ENCODE measurements around the gene PLCL2.

Gene PLCL2

GRCh38 chr3:17040322-17040989 is 155.7 kb downstream of the PLCL2 start:
- DNase-seq (ENCODE audit: low read depth in 2 of 3, low spot score in 1 of 3), result no peak

- DNase-seq (ENCODE audit: low read depth in 2 of 3, low spot score in 1 of 3), result no peak
Measured at GRCh38 chr3:17040990-17041377, 156.2 kb downstream of the PLCL2 start.

- DNase-seq (ENCODE audit: low read depth in 2 of 3, low spot score in 1 of 3), result no peak
Measured at GRCh38 chr3:17044855-17045254, 160.1 kb downstream of the PLCL2 start.

- DNase-seq (ENCODE audit: low read depth in 2 of 3, low spot score in 1 of 3), result no peak
Measured at GRCh38 chr3:17045705-17046104, 160.9 kb downstream of the PLCL2 start.

- no peak for DNase-seq (ENCODE audit: low read depth in 2 of 3, low spot score in 1 of 3)
Measured at GRCh38 chr3:17046623-17047022, 161.9 kb downstream of the PLCL2 start.

GRCh38 chr3:17047162-17047561 is 162.4 kb downstream of the PLCL2 start:
- DNase-seq (ENCODE audit: low read depth in 2 of 3, low spot score in 1 of 3), result no peak

- DNase-seq (ENCODE audit: low read depth in 2 of 3, low spot score in 1 of 3), result no peak
Measured at GRCh38 chr3:17047894-17048293, 163.1 kb downstream of the PLCL2 start.

- DNase-seq (ENCODE audit: low read depth in 2 of 3, low spot score in 1 of 3), result no peak
Measured at GRCh38 chr3:17050071-17050470, 165.3 kb downstream of the PLCL2 start.

- no peak for DNase-seq (ENCODE audit: low read depth in 2 of 3, low spot score in 1 of 3)
Measured at GRCh38 chr3:17050506-17050905, 165.8 kb downstream of the PLCL2 start.

- no peak for DNase-seq (ENCODE audit: low read depth in 2 of 3, low spot score in 1 of 3)
Measured at GRCh38 chr3:17052363-17052762, 167.6 kb downstream of the PLCL2 start.

- no peak for DNase-seq (ENCODE audit: low read depth in 2 of 3, low spot score in 1 of 3)
Measured at GRCh38 chr3:17054301-17054981, 169.7 kb downstream of the PLCL2 start.

- DNase-seq (ENCODE audit: low read depth in 2 of 3, low spot score in 1 of 3), result no peak
Measured at GRCh38 chr3:17054982-17055343, 170.2 kb downstream of the PLCL2 start.

- DNase-seq (ENCODE audit: low read depth in 2 of 3, low spot score in 1 of 3), result no peak
Measured at GRCh38 chr3:17055374-17056276, 170.9 kb downstream of the PLCL2 start.

- DNase-seq (ENCODE audit: low read depth in 2 of 3, low spot score in 1 of 3), result no peak
Measured at GRCh38 chr3:17057321-17057720, 172.6 kb downstream of the PLCL2 start.

- DNase-seq (ENCODE audit: low read depth in 2 of 3, low spot score in 1 of 3), result no peak
Measured at GRCh38 chr3:17059989-17060550, 175.3 kb downstream of the PLCL2 start.

- no peak for DNase-seq (ENCODE audit: low read depth in 2 of 3, low spot score in 1 of 3)
Measured at GRCh38 chr3:17061005-17061404, 176.2 kb downstream of the PLCL2 start.

GRCh38 chr3:17062736-17063135 is 178.0 kb downstream of the PLCL2 start:
- DNase-seq (ENCODE audit: low read depth in 2 of 3, low spot score in 1 of 3), result no peak

GRCh38 chr3:17063596-17063995 is 178.8 kb downstream of the PLCL2 start:
- no peak for DNase-seq (ENCODE audit: low read depth in 2 of 3, low spot score in 1 of 3)

- DNase-seq (ENCODE audit: low read depth in 2 of 3, low spot score in 1 of 3), result no peak
Measured at GRCh38 chr3:17065315-17065714, 180.6 kb downstream of the PLCL2 start.

- no peak for DNase-seq (ENCODE audit: low read depth in 2 of 3, low spot score in 1 of 3)
Measured at GRCh38 chr3:17065881-17066280, 181.1 kb downstream of the PLCL2 start.

- DNase-seq (ENCODE audit: low read depth in 2 of 3, low spot score in 1 of 3), result no peak
Measured at GRCh38 chr3:17069754-17070153, 185.0 kb downstream of the PLCL2 start.
